Activated T-cell treated with anti-CD3 and anti-CD28 coated beads, Interleukin-2, amount 50 U/mL, for 24 hours (primary cell): ENCODE measurements around the gene MARCHF3.
"Not testable (repeated sequence)": the region's sequence is repeated elsewhere in the genome, so short reads cannot be mapped to it uniquely, and the experiment has no call there.

ENCODE experiments used
- DNase-seq: peaks from one replicate; pipeline ENCODE4 v3.0.0-alpha.2; 2020
- H3K27ac Mint-ChIP-seq: 2 replicates; pipeline ENCODE4 v1.8.0; 2020; ENCODE audit warnings: mild to moderate bottlenecking, mixed read lengths
- H3K27me3 Mint-ChIP-seq: 2 replicates; pipeline ENCODE4 v1.8.0; 2020; ENCODE audit warnings: mixed read lengths
- H3K36me3 Mint-ChIP-seq: 2 replicates; pipeline ENCODE4 v1.8.0; 2020; ENCODE audit warnings: low read depth, mixed read lengths
- H3K4me1 Mint-ChIP-seq: 2 replicates; pipeline ENCODE4 v1.8.0; 2020; ENCODE audit warnings: low read depth, mixed read lengths
- H3K4me3 Mint-ChIP-seq: 2 replicates; pipeline ENCODE4 v1.8.0; 2020; ENCODE audit warnings: mild to moderate bottlenecking, moderate library complexity, mixed read lengths
- H3K9me3 Mint-ChIP-seq: 2 replicates; pipeline ENCODE4 v1.8.0; 2020; ENCODE audit warnings: mixed read lengths

Gene MARCHF3

DNA sequence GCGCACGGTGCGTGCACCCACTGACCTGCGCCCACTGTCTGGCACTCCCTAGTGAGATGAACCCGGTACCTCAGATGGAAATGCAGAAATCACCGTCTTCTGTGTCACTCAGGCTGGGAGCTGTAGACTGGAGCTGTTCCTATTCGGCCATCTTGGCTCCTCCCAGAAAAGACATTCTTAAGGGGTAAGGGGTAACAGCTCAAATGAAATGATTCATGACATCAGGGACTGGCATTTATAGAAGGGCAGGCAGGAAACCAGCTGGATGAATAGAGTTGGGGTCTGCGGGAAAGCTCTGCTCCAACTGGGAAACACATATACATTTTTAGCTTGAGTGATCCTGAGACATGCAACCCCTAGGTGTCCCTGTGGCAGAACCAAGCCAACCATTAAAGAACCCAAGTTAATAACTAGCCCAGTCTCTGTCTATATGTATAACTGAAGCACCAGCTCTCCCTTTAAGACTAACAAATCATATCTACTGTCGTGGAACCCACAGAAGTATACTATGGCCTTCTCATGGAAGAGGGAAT, 134.1 kb downstream of the MARCHF3 start:
- peaks cover 15% of the 10 kb centered on the region for H3K36me3 Mint-ChIP-seq
- no peaks in the 10 kb centered on the region for H3K4me1 Mint-ChIP-seq
- no peaks in the 10 kb centered on the region for H3K9me3 Mint-ChIP-seq
- no peaks in the 10 kb centered on the region for H3K27me3 Mint-ChIP-seq
- no peak for DNase-seq
- H3K4me3 Mint-ChIP-seq: no peak overlapping the region
- no peak overlapping the region for H3K27ac Mint-ChIP-seq

DNA sequence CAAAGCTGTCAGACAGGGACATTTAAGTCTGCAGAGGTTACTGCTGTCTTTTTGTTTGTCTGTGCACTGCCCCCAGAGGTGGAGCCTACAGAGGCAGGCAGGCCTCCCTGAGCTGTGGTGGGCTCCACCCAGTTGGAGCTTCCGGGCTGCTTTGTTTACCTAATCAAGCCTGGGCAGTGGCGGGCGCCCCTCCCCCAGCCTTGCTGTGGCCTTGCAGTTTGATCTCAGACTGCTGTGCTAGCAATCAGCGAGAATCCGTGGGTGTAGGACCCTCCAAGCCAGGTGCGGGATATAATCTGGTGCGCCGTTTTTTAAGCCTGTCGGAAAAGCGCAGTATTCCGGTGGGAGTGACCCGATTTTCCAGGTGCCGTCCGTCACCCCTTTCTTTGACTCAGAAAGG, 134.6 kb downstream of the MARCHF3 start:
- H3K27ac Mint-ChIP-seq, H3K9me3 Mint-ChIP-seq, H3K4me3 Mint-ChIP-seq, H3K27me3 Mint-ChIP-seq, H3K4me1 Mint-ChIP-seq, DNase-seq: not testable (repeated sequence)
- H3K36me3 Mint-ChIP-seq: peaks cover 13% of the 10 kb centered on the region

DNA sequence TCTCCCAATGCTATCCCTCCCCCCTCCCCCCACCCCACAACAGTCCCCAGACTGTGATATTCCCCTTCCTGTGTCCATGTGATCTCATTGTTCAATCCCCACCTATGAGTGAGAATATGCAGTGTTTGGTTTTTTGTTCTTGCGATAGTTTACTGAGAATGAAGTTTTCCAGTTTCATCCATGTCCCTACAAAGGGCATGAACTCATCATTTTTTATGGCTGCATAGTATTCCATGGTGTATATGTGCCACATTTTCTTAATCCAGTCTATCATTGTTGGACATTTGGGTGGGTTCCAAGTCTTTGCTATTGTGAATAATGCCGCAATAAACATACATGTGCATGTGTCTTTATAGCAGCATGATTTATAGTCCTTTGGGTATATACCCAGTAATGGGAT, 139.9 kb downstream of the MARCHF3 start:
- H3K27ac Mint-ChIP-seq, H3K4me3 Mint-ChIP-seq, H3K4me1 Mint-ChIP-seq, H3K36me3 Mint-ChIP-seq, DNase-seq, H3K9me3 Mint-ChIP-seq, H3K27me3 Mint-ChIP-seq: not testable (repeated sequence)

DNA sequence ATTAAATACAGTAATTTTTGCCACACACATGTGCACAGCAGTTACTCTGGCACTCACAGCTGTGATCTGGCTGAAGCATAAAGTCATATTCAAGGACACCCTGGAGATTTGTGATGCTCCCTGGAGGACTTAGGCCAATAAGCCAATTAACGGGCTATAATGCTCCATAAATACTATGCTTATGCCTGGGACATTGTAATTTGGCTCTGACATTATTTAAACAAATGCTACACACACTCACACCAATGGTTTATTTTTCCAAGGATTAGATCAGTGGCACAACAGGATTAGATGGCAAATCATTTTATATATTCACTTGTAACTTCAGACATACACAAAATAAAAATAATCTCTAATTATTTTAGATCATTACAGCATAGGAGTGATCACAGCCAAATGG, 142.2 kb downstream of the MARCHF3 start:
- Mint-ChIP-seq H3K4me1 (no peaks in the 10 kb centered on the region), H3K36me3 (no peaks in the 10 kb centered on the region), H3K27ac (no peak overlapping the region), H3K9me3 (no peaks in the 10 kb centered on the region), H3K4me3 (no peak overlapping the region), H3K27me3 (no peaks in the 10 kb centered on the region)
- DNase-seq: no peak

DNA sequence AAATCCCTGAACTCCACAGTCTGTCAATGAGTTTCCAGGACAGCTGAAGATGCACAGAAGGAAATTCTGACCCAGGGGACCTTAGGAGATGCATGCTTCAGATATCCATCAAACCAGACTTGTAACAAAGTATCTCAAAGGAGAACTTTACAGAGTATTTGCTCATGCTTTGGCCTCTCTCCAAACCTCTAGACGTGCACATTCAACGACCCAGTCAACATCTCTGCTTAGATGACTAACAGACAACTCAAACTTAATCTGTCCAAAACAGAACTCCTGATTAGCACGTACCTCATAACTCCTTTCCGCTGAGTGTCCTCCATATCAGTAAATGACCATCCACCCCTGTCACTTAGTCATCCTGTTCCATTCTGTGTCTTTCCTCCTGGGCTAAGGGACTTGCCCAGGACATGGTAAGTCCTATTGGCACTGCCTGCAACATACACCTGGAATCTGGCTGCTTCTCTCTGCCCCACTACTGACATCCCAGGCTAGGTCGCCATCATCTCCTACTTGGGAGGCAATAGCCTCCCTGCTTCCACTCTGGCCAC, 146.0 kb downstream of the MARCHF3 start:
- no peaks in the 10 kb centered on the region for H3K27me3 Mint-ChIP-seq
- H3K36me3 Mint-ChIP-seq: no peaks in the 10 kb centered on the region
- H3K4me3 Mint-ChIP-seq: no peak overlapping the region
- no peak for DNase-seq
- no peaks in the 10 kb centered on the region for H3K9me3 Mint-ChIP-seq
- H3K4me1 Mint-ChIP-seq: no peaks in the 10 kb centered on the region
- H3K27ac Mint-ChIP-seq: no peak overlapping the region

DNA sequence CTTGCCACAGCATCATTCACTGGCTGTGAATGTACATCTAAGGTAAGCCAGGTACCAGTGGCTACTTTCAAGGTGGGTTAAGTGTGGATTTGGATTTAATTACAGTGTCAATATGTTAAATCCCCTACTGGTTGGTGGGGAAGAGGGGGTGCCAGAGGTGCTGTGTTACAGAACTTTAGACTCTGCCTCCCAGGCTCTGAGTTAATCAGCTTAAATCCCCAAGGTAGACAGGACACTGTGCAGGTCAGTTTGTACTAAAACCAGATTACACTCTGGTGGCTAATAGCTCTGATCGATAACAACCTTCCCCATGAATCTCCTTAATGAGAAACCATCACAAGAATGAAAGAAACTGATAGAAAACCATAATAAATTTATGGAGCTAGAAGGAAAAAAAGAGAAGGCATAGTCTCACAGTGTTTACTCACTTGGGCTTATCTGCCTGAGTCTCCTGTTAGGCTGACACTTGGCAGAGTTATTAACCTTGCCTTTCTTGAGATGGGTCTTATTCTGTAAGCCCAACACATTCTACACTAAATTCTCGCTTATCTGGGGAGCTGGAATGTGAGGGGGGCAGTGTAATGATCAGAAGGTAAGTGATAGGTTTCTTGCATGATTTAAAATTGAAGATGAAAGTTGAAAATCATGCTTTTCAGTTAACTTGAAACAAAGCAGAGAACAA, 146.7 kb downstream of the MARCHF3 start:
- Mint-ChIP-seq H3K36me3 (no peaks in the 10 kb centered on the region), H3K9me3 (no peaks in the 10 kb centered on the region), H3K27me3 (no peaks in the 10 kb centered on the region), H3K4me1 (no peaks in the 10 kb centered on the region), H3K27ac (no peak overlapping the region), H3K4me3 (no peak overlapping the region)
- DNase-seq: no peak

DNA sequence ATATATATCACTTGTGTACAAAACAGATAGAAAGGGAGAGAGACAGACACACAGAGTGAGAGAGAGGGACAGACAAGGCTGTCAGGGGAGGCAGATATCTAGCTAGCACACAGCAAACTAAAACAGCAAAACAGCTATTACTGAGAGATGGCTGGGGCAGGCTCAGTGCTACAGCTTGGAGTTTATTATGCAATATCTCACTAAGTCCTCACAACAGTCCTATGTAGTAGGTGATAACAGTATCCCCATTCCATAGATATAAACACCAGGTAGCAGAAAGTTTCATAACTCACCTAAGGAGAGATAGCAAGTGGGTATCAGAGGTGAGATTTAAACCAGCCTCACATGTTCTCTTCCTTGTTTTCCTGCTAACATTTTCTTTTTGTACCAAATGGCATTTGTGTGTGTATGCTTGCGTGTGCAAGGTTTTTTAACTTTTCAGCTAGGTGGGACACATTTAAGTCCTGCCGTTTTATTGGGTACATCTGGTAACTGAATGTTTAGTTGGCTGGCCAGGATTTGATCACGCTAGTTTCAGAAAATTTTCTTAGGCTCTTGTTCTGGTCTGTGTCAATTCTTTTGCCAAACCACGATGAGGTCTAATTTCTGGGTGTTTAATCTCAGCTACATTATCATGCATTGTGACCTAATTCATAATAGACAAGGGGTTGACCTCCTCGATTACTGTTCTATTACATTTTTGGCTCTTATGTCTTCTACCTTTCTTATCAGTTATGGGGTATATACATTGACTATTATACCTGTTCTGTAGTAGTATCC, 148.3 kb downstream of the MARCHF3 start:
- Mint-ChIP-seq H3K36me3 (no peaks in the 10 kb centered on the region), H3K27me3 (no peaks in the 10 kb centered on the region), H3K9me3 (no peaks in the 10 kb centered on the region), H3K4me3 (no peak overlapping the region), H3K4me1 (no peaks in the 10 kb centered on the region), H3K27ac (no peak overlapping the region)
- DNase-seq: no peak

DNA sequence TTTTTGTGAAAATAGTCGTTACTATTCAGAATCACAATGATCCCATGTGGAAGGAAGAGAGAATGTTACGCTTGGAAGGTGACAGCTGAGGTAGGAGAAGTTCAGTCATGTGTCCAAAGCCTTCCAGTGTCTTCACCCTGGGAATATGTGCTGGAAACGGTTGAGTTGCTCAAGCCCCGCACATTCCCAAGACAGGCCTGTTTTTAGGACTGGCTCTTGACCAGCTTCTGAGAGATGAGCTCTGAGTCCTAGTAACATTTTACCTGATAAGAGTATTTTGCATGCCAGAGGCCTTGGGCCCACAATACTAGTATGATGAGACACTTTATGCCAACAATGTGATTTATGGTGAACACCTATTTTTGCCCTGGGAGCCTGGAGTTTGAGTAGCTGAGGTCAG, 151.7 kb downstream of the MARCHF3 start:
- no peak overlapping the region for H3K27ac Mint-ChIP-seq
- H3K27me3 Mint-ChIP-seq: no peaks in the 10 kb centered on the region
- peaks cover 2% of the 10 kb centered on the region for H3K36me3 Mint-ChIP-seq
- no peak overlapping the region for H3K4me3 Mint-ChIP-seq
- DNase-seq: no peak
- no peaks in the 10 kb centered on the region for H3K4me1 Mint-ChIP-seq
- no peaks in the 10 kb centered on the region for H3K9me3 Mint-ChIP-seq

DNA sequence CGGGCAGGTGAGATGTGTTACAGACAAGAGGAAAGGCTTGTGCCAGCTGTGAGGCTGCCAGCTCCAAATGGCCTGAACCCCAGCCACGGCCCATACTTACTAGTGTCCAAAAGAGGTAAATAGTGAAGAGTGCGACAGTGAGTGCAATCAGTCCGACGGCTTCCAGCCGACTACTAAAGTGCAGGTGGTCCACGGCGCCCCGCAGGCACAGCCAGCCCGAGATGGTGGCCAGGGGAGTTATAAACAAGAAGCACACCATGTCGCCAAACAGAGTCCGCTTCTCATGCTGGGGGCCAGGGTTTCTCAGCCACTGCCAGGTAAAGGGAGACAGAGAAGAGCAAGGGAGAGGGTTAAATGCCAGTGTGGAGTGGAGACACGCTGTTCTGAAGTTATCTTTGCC, 152.3 kb downstream of the MARCHF3 start:
- Mint-ChIP-seq H3K36me3 (peaks cover 2% of the 10 kb centered on the region), H3K27me3 (no peaks in the 10 kb centered on the region), H3K4me1 (no peaks in the 10 kb centered on the region)

DNA sequence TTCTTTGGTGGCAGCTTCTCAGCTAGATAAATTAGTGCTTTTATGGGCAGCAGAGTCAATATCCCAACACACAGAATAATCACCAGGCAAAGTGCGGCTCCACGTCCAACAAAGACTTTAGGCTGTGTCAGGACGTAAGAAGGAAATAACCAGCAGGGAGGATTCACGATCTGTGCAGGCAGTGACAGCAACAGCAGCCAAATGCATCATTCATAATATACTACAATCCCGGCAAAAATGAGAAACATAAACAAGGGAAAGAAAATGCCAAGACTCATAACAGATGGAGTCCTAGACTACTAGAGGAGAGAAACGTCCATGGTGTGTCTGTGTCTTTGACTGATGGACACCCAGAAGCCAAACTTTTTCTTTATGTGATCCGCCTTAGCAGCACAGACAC, 152.8 kb downstream of the MARCHF3 start:
- peaks cover 2% of the 10 kb centered on the region for H3K36me3 Mint-ChIP-seq
- no peak overlapping the region for H3K4me3 Mint-ChIP-seq
- no peaks in the 10 kb centered on the region for H3K9me3 Mint-ChIP-seq
- no peak for DNase-seq
- no peaks in the 10 kb centered on the region for H3K27me3 Mint-ChIP-seq
- no peak overlapping the region for H3K27ac Mint-ChIP-seq
- no peaks in the 10 kb centered on the region for H3K4me1 Mint-ChIP-seq

More for the DNA sequence above, 152.3 kb downstream of the MARCHF3 start:
- Mint-ChIP-seq H3K9me3 (no peaks in the 10 kb centered on the region), H3K27ac (no peak overlapping the region), H3K4me3 (no peak overlapping the region)
- DNase-seq: no peak

DNA sequence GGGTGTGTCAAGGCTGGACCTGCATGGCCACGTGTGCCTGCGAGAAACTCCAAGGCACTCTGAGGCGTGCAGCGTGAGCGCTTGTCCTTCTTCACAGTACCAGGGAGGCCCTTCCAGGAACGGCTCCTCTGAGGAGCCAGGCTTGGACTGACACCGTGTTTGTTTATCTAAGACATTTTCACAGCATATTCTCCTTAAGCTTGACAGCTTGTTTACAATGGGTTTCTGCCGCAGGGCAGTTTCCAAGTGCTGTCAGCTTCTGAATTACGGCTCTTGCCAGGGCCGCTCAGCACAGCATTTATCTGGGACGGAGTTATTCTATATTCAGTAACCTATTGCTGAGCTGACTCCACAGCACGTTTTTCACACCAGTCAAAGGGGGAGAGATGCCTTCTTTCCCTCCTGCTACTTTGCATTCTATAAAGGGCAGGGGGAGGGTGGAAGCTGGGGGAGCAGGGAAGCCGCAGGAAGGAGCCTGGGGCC, 155.0 kb downstream of the MARCHF3 start:
- Mint-ChIP-seq H3K9me3 (no peaks in the 10 kb centered on the region), H3K27me3 (no peaks in the 10 kb centered on the region), H3K4me3 (no peak overlapping the region), H3K4me1 (no peaks in the 10 kb centered on the region), H3K27ac (no peak overlapping the region), H3K36me3 (peaks cover 4% of the 10 kb centered on the region)
- DNase-seq: no peak

DNA sequence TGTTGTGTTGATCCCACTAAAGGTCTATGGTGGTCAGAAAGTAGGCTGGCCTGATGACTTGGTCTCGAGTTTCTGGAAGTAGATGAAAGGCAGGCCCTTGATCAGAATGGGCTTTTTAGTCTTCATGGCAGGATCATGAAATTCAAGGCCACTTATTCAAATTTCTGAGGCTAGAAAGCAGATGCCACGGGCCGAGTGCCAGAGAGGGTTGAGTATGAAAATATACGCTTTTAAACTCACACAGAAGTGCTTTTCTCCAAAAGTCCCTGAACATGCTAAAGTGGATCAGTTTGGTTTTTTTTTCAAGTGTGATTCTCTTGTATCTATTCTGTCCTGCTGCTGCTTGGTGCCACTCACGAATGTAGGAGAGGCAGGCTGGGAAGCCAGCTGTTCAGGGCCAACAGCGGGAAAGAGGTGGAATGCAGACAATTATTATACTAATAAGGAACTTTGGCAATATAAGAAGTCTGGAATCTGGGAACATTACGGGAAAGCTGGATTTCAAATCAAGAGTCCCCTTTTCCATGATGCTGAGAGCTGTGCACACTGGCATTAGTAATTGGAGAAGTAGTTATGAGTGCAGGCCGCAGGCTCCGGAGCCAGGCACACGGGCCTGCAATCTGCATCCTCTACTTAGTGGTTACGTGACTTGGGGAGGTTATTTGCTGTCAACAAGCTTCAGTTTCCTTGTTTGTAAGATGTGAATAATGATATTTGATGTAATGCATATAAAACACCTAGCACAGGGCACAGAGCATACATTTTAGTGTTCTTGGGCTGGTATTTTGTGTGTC, 157.6 kb downstream of the MARCHF3 start:
- no peak overlapping the region for H3K27ac Mint-ChIP-seq
- no peaks in the 10 kb centered on the region for H3K27me3 Mint-ChIP-seq
- peaks cover 4% of the 10 kb centered on the region for H3K36me3 Mint-ChIP-seq
- H3K9me3 Mint-ChIP-seq: no peaks in the 10 kb centered on the region
- H3K4me1 Mint-ChIP-seq: peaks cover 10% of the 10 kb centered on the region
- no peak for DNase-seq
- no peak overlapping the region for H3K4me3 Mint-ChIP-seq

DNA sequence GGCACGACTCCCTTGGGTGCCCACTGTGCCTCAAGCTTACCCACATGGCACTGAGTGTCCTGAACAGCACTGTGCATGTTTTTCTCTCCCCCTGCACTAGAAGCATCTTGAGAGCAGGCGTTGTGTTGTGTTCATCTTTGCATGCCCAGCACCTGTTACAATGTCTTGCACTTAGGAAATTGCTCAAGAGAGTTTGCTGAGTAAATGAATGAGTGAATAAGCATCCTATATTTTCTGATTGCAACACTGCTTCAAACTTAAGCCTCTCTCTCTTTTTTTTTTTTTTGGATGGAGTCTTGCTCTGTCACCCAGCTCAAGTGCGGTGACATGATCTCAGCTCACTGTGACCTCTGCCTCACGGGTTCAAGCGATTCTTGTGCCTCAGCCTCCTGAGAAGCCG, 158.9 kb downstream of the MARCHF3 start:
- Mint-ChIP-seq H3K27me3 (no peaks in the 10 kb centered on the region), H3K4me3 (no peak overlapping the region), H3K9me3 (no peaks in the 10 kb centered on the region), H3K27ac (no peak overlapping the region), H3K36me3 (peaks cover 2% of the 10 kb centered on the region), H3K4me1 (peaks cover 10% of the 10 kb centered on the region)
- no peak for DNase-seq

DNA sequence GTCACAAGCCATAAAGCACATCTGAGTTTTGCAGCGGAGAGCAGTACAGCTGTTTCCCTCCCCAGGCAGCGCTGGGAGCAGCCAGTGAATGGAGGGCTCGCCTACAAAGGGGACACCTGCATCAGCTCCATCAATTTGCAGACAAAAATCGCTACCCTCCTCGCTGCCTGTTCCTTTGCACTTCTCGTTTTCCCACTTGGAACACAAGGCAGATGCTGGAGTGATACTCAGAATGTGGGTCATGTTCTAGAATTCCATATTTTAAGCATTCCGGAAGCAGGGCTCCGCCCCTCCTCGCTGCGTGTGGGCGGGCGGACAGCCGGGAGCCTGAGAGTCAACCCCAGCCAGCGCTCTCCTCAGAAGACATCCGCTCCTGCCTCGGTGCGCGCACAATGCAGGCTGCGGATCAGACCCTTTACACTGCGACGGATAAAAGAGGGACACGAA, 161.3 kb downstream of the MARCHF3 start:
- peaks cover 13% of the 10 kb centered on the region for H3K36me3 Mint-ChIP-seq
- peak overlapping the region; percentile 53 for H3K27ac Mint-ChIP-seq
- no peaks in the 10 kb centered on the region for H3K9me3 Mint-ChIP-seq
- no peaks in the 10 kb centered on the region for H3K27me3 Mint-ChIP-seq
- DNase-seq: peak; percentile 55
- peaks cover 10% of the 10 kb centered on the region for H3K4me1 Mint-ChIP-seq
- H3K4me3 Mint-ChIP-seq: peak overlapping the region; percentile 67
